ENCODE measurements around the gene SRRT.
"Not testable (repeated sequence)": the region's sequence is repeated elsewhere in the genome, so short reads cannot be mapped to it uniquely, and the experiment has no call there.

DNA sequence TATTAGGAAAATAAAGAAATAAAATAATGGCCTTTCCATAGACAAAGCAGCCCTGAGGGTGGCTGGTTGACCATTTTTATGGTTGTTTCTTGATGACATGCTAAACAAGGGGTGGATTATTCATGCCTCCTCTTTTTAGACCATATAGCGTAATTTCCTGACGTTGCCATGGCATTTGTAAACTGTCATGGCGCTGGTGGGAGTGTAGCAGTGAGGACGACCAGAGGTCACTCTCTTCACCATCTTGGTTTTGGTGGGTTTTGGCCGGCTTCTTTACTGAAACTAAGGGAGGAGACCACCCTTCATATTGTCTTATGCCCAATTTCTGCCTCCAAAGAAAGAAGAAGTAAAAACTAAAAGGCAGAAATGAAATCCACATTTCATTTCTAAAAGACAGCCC is 44.4 kb downstream of the SRRT start:
- TF ChIP-seq, protein P1, sequence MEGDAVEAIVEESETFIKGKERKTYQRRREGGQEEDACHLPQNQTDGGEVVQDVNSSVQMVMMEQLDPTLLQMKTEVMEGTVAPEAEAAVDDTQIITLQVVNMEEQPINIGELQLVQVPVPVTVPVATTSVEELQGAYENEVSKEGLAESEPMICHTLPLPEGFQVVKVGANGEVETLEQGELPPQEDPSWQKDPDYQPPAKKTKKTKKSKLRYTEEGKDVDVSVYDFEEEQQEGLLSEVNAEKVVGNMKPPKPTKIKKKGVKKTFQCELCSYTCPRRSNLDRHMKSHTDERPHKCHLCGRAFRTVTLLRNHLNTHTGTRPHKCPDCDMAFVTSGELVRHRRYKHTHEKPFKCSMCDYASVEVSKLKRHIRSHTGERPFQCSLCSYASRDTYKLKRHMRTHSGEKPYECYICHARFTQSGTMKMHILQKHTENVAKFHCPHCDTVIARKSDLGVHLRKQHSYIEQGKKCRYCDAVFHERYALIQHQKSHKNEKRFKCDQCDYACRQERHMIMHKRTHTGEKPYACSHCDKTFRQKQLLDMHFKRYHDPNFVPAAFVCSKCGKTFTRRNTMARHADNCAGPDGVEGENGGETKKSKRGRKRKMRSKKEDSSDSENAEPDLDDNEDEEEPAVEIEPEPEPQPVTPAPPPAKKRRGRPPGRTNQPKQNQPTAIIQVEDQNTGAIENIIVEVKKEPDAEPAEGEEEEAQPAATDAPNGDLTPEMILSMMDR (IDR thresholded peaks at IDR 0.05; ENCODE audit: low read length) = not testable (repeated sequence)
- TF ChIP-seq EZH2 (IDR thresholded peaks at IDR 0.05; ENCODE audit: borderline replicate concordance, low read length) = not testable (repeated sequence)

All from OCI-LY1 (cell line).